Kidney (tissue), 14 donors: ENCODE measurements around the gene RBM6. TPM values are rescaled to one million over a fixed set of nuclear protein-coding genes. Genes with fewer than 3 reads are reported as not detected.

Source experiments
- DNase-seq, 5 donors: peaks; one replicate each; pipeline ENCODE4 v3.0.0-alpha.2; 2013 to 2020
- FAIRE-seq: peaks from 2 replicates; lab custom pipeline; 2012; peaks lifted over from hg19 to GRCh38; lab: Jason Lieb, UNC
- H3K27ac ChIP-seq, 2 donors: one replicate each; pipeline ENCODE4 v1.7.0; 2013; ENCODE audit warnings: low read depth in 2 of 2, low read length in 2 of 2, inconsistent platforms in 1 of 2
- H3K27me3 ChIP-seq: one replicate; pipeline ENCODE4 v1.7.1; 2013; ENCODE audit warnings: low read length, inconsistent platforms; ENCODE audit not compliant: control insufficient read depth, insufficient read depth
- H3K36me3 ChIP-seq, 3 donors: one replicate each; pipeline versions ENCODE4 v1.7.0 to v1.7.1; 2013; ENCODE audit warnings: low read length in 3 of 3, control low read depth in 1 of 3, inconsistent platforms in 1 of 3; ENCODE audit not compliant: insufficient read depth in 3 of 3, control insufficient read depth in 2 of 3
- H3K4me1 ChIP-seq, 3 donors: one replicate each; pipeline versions ENCODE4 v1.7.0 to v1.7.1; 2013; ENCODE audit warnings: low read length in 3 of 3, inconsistent platforms in 1 of 3, low read depth in 1 of 3; ENCODE audit not compliant: control insufficient read depth in 2 of 3, insufficient read depth in 2 of 3
- H3K4me3 ChIP-seq, 3 donors: one replicate each; pipeline versions ENCODE4 v1.7.0 to v1.8.1; 2013; ENCODE audit warnings: low read length in 3 of 3, control low read depth in 1 of 3, inconsistent platforms in 1 of 3
- H3K9ac ChIP-seq, 3 donors: one replicate each; pipeline versions ENCODE4 v1.7.0 to v1.7.1; 2013; ENCODE audit warnings: low read length in 3 of 3, control low read depth in 1 of 3, inconsistent platforms in 1 of 3
- H3K9me3 ChIP-seq, 3 donors: one replicate each; pipeline versions ENCODE4 v1.7.0 to v1.7.1; 2013; ENCODE audit warnings: low read length in 3 of 3, control low read depth in 1 of 3, inconsistent platforms in 1 of 3; ENCODE audit not compliant: control insufficient read depth in 2 of 3, insufficient read depth in 1 of 3
- CTCF ChIP-seq: IDR thresholded peaks from 3 replicates; pipeline ENCODE4 v1.5.1; 2012; ENCODE audit warnings: mild to moderate bottlenecking, moderate library complexity, borderline replicate concordance; ENCODE audit not compliant: insufficient read depth; ENCODE audit errors: extremely low read depth
- intact Hi-C: fragments of 100-400 bp; cut with DNase I; formaldehyde crosslinking; loops from one replicate; pipeline ENCODE4 v1.11.1; 2022
- polyA plus RNA-seq: library from polyadenylated mRNA; stranded (reverse); fragments of 350-450 nt; fragmentation: Illumina TruSeq; extraction: RNeasy Lipid Tissue Mini Kit (QIAGEN cat#74804); gene quantifications from one replicate; pipeline ENCODE4 v1.2.3, GENCODE V29; 2014; ENCODE audit warnings: low read depth, low replicate concordance; ENCODE audit not compliant: insufficient read depth
- total RNA-seq: library from RNA; stranded (reverse); fragmentation: NEBNext Ultra II Directional; extraction: Animal tissue kit (Norgen Biotek cat#: 25700); gene quantifications from one replicate; pipeline ENCODE4 v1.2.1, GENCODE V29; 2021
- donor health status: control.
- donor health status: control.
- donor health status: control.
- donor health status: control.
- donor health status: control.
- donor health status: DM: yes; HTN: yes; CAD: no.
- donor health status: Normal renal cell carcinoma (clear cell type).

RBM6 gene
- total and polyA plus RNA-seq, 2 donors from 2014 or later = 72.0 to 90.0 TPM

- Histone ChIP-seq H3K27ac (no peak overlapping the region), H3K9ac (no peak overlapping the region)
- FAIRE-seq = no peak
Observed at GRCh38 chr3:50126287-50127211, 186.6 kb downstream of the RBM6 start.

More at GRCh38 chr3:50126287-50127211, 186.6 kb downstream of the RBM6 start:
- H3K4me1 ChIP-seq = peaks cover 7 to 24% (median 9%) of the 10 kb centered on the region in 3 donors
- no peak for TF ChIP-seq CTCF
- H3K27me3 ChIP-seq = no peaks in the 10 kb centered on the region
- H3K9me3 ChIP-seq = no peaks in the 10 kb centered on the region
- no peaks in the 10 kb centered on the region for H3K36me3 ChIP-seq
- H3K4me3 ChIP-seq = no peak overlapping the region
- peak; percentile 72 to 94 (median 89) for DNase-seq
- intact Hi-C loops = no loop called here

Other genes starting within 250 kb of the RBM6 start
- not detected for gene AMIGO3, start 220.5 kb upstream of the RBM6 start, total RNA-seq
- gene AMIGO3, start 220.5 kb upstream of the RBM6 start, polyA plus RNA-seq = 0.73 TPM
- gene GMPPB, start 216.2 kb upstream of the RBM6 start, total RNA-seq = 37.4 TPM
- 25.0 TPM for gene GMPPB, start 216.2 kb upstream of the RBM6 start, polyA plus RNA-seq
- gene IP6K1, start 153.6 kb upstream of the RBM6 start, total RNA-seq = 49.6 TPM
- 21.7 TPM for gene IP6K1, start 153.6 kb upstream of the RBM6 start, polyA plus RNA-seq
- 0.54 TPM for gene CDHR4, start 140.3 kb upstream of the RBM6 start, total RNA-seq
- not detected for gene CDHR4, start 140.3 kb upstream of the RBM6 start, polyA plus RNA-seq
- 6.3 TPM for gene INKA1, start 136.9 kb upstream of the RBM6 start, total RNA-seq
- 9.1 TPM for gene INKA1, start 136.9 kb upstream of the RBM6 start, polyA plus RNA-seq
- 102 TPM for gene UBA7, start 126.2 kb upstream of the RBM6 start, total RNA-seq
- gene UBA7, start 126.2 kb upstream of the RBM6 start, polyA plus RNA-seq = 29.8 TPM
- gene TRAIP, start 83.6 kb upstream of the RBM6 start, total RNA-seq = 1.9 TPM
- gene TRAIP, start 83.6 kb upstream of the RBM6 start, polyA plus RNA-seq = 0.71 TPM
- gene CAMKV, start 70.2 kb upstream of the RBM6 start, total RNA-seq = 0.16 TPM
- gene CAMKV, start 70.2 kb upstream of the RBM6 start, polyA plus RNA-seq = not detected
- gene MST1R, start 36.3 kb upstream of the RBM6 start, total RNA-seq = 29.6 TPM
- 0.30 TPM for gene MST1R, start 36.3 kb upstream of the RBM6 start, polyA plus RNA-seq
- 7.4 TPM for gene MON1A, start 10.3 kb upstream of the RBM6 start, total RNA-seq
- gene MON1A, start 10.3 kb upstream of the RBM6 start, polyA plus RNA-seq = 16.4 TPM
- 149 TPM for gene RBM5, start 148.8 kb downstream of the RBM6 start, total RNA-seq
- 51.0 TPM for gene RBM5, start 148.8 kb downstream of the RBM6 start, polyA plus RNA-seq
- 39.9 TPM for gene SEMA3F, start 215.2 kb downstream of the RBM6 start, total RNA-seq
- 36.7 TPM for gene SEMA3F, start 215.2 kb downstream of the RBM6 start, polyA plus RNA-seq